Calu3 (cell line): ENCODE data around the gene CCDC148. TPM values are rescaled to one million over a fixed set of nuclear protein-coding genes. Genes with fewer than 3 reads are reported as not detected.

Experiments used
- BruUV-seq: library from RNA; stranded (reverse); fragments of 400-500 nt; replicated peaks from 2 replicates; lab custom pipeline; 2021; lab: Mats Ljungman, UMichigan
- CTCF ChIA-PET: fragments of 300-600 bp; sonication (Branson Sonifier 250); formaldehyde crosslinking; loops from one replicate; lab custom pipeline; 2022; ENCODE audit warnings: antibody characterized with exemption; lab: Charles Lee
- DNase-seq: peaks from one replicate; pipeline ENCODE4 v3.0.0; 2022
- H3K27ac Mint-ChIP-seq: one replicate; pipeline ENCODE4 v1.8.0; 2022; ENCODE audit warnings: mixed read lengths; ENCODE audit not compliant: unreplicated experiment
- H3K27me3 Mint-ChIP-seq: one replicate; pipeline ENCODE4 v1.8.0; 2022; ENCODE audit warnings: mixed read lengths; ENCODE audit not compliant: unreplicated experiment
- H3K36me3 Mint-ChIP-seq: one replicate; pipeline ENCODE4 v1.8.0; 2022; ENCODE audit warnings: mild to moderate bottlenecking, moderate library complexity, mixed read lengths; ENCODE audit not compliant: insufficient read depth, unreplicated experiment
- H3K4me1 Mint-ChIP-seq: one replicate; pipeline ENCODE4 v1.8.0; 2022; ENCODE audit warnings: mild to moderate bottlenecking, low read depth, mixed read lengths; ENCODE audit not compliant: unreplicated experiment
- H3K4me3 Mint-ChIP-seq: one replicate; pipeline ENCODE4 v1.8.0; 2022; ENCODE audit warnings: mild to moderate bottlenecking, low read depth, moderate library complexity, mixed read lengths; ENCODE audit not compliant: unreplicated experiment
- H3K9me3 Mint-ChIP-seq: one replicate; pipeline ENCODE4 v1.8.0; 2022; ENCODE audit warnings: low read depth, mixed read lengths; ENCODE audit not compliant: unreplicated experiment
- intact Hi-C: fragments of 100-400 bp; cut with micrococcal nuclease; formaldehyde crosslinking; loops from one replicate; pipeline ENCODE4 v1.10.0; 2022; ENCODE audit not compliant: unreplicated experiment
- total RNA-seq: library from RNA; stranded (reverse); gene quantifications from 2 replicates; pipeline ENCODE4 v1.2.3, GENCODE V29; 2022
- TF ChIP-seq, protein P1 (sequence below): fragments of 200-600 bp; IDR thresholded peaks from one replicate; pipeline ENCODE4 v1.8.0; 2022; ENCODE audit warnings: antibody characterized with exemption; ENCODE audit not compliant: unreplicated experiment

Gene CCDC148
- total RNA-seq, 1 experiment from 2014 or later: 5.1 TPM

- CTCF ChIA-PET: interaction anchor here (0.7 to 1.0 kb wide), 2 partner anchors 82 to 94 kb away, joined by 3 to 4 read pairs; no protein-coding TSS in a partner anchor
- Mint-ChIP-seq H3K9me3 (peaks cover 10% of the 10 kb centered on the region), H3K27ac (peak overlapping the region; percentile 93), H3K36me3 (peaks cover 15% of the 10 kb centered on the region), H3K27me3 (no peaks in the 10 kb centered on the region), H3K4me3 (no peak overlapping the region), H3K4me1 (peaks cover 88% of the 10 kb centered on the region)
- no TSS peak for BruUV-seq
- intact Hi-C loops: no loop called here
- TF ChIP-seq, protein P1, sequence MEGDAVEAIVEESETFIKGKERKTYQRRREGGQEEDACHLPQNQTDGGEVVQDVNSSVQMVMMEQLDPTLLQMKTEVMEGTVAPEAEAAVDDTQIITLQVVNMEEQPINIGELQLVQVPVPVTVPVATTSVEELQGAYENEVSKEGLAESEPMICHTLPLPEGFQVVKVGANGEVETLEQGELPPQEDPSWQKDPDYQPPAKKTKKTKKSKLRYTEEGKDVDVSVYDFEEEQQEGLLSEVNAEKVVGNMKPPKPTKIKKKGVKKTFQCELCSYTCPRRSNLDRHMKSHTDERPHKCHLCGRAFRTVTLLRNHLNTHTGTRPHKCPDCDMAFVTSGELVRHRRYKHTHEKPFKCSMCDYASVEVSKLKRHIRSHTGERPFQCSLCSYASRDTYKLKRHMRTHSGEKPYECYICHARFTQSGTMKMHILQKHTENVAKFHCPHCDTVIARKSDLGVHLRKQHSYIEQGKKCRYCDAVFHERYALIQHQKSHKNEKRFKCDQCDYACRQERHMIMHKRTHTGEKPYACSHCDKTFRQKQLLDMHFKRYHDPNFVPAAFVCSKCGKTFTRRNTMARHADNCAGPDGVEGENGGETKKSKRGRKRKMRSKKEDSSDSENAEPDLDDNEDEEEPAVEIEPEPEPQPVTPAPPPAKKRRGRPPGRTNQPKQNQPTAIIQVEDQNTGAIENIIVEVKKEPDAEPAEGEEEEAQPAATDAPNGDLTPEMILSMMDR: no peak
- DNase-seq: peak; percentile 78
Measured at GRCh38 chr2:158128168-158128973, 328.2 kb downstream of the CCDC148 start.

DNA sequence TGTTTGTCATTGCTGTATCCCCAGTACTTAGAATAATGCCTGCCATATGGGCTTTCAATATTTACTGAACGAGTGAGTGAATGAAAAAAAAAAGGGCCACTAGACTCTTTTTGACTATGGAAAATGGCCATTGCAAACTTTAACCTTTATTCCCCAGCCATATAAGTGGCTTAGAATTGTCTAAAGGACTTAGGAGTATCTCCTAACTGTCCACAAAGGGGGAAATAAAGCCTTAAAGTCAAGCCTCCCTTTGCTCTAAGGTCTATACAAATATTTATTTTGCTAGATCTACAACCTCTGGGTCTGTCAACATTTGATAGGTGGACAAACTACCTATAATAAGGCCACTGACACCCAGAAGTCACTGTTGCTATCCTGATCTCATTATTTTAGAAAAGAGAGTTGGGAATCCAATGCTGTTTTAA lies 329.2 kb downstream of the CCDC148 start:
- Mint-ChIP-seq H3K36me3 (peaks cover 13% of the 10 kb centered on the region), H3K9me3 (peaks cover 6% of the 10 kb centered on the region), H3K4me3 (no peak overlapping the region), H3K27me3 (no peaks in the 10 kb centered on the region), H3K27ac (peak overlapping the region; percentile 93), H3K4me1 (peaks cover 79% of the 10 kb centered on the region)
- BruUV-seq: no TSS peak
- TF ChIP-seq, protein P1: no peak
- CTCF ChIA-PET: no interaction called here
- no peak for DNase-seq
- intact Hi-C loops: no loop called here

- Mint-ChIP-seq H3K9me3 (peaks cover 5% of the 10 kb centered on the region), H3K27me3 (no peaks in the 10 kb centered on the region), H3K4me3 (no peak overlapping the region), H3K4me1 (peaks cover 66% of the 10 kb centered on the region), H3K27ac (peak overlapping the region; percentile 68), H3K36me3 (peaks cover 4% of the 10 kb centered on the region)
- TF ChIP-seq, protein P1: no peak
- CTCF ChIA-PET: no interaction called here
- DNase-seq: peak; percentile 30
- intact Hi-C loops: loop anchor here (2.0 kb wide), 2 partner anchors 31 to 91 kb away; no protein-coding TSS in a partner anchor
- no TSS peak for BruUV-seq
Measured at GRCh38 chr2:158125756-158126498, 330.6 kb downstream of the CCDC148 start.

GRCh38 chr2:158124896-158125295 lies 331.7 kb downstream of the CCDC148 start:
- no peak overlapping the region for H3K4me3 Mint-ChIP-seq
- H3K36me3 Mint-ChIP-seq: no peaks in the 10 kb centered on the region
- H3K27me3 Mint-ChIP-seq: no peaks in the 10 kb centered on the region
- intact Hi-C loops: loop anchor here (2.0 kb wide), 2 partner anchors 30 to 90 kb away; no protein-coding TSS in a partner anchor
- CTCF ChIA-PET: interaction anchor here (0.7 kb wide), 1 partner anchor 363 kb away, joined by 4 read pairs; no protein-coding TSS in a partner anchor
- TF ChIP-seq, protein P1: no peak
- peaks cover 5% of the 10 kb centered on the region for H3K9me3 Mint-ChIP-seq
- H3K4me1 Mint-ChIP-seq: peaks cover 72% of the 10 kb centered on the region
- BruUV-seq: no TSS peak
- no peak overlapping the region for H3K27ac Mint-ChIP-seq
- DNase-seq: no peak

Other genes with a start within 250 kb of the CCDC148 start
- gene PKP4, start 199 bp upstream of the CCDC148 start, total RNA-seq: 119 and 137 TPM in 2 replicates